ENCODE data around the gene IFITM2. TPM values are rescaled to one million over a fixed set of nuclear protein-coding genes. Genes with fewer than 3 reads are reported as not detected.

IFITM2 gene
- total RNA-seq, 1 donor from 2014 or later = 408 TPM

DNA sequence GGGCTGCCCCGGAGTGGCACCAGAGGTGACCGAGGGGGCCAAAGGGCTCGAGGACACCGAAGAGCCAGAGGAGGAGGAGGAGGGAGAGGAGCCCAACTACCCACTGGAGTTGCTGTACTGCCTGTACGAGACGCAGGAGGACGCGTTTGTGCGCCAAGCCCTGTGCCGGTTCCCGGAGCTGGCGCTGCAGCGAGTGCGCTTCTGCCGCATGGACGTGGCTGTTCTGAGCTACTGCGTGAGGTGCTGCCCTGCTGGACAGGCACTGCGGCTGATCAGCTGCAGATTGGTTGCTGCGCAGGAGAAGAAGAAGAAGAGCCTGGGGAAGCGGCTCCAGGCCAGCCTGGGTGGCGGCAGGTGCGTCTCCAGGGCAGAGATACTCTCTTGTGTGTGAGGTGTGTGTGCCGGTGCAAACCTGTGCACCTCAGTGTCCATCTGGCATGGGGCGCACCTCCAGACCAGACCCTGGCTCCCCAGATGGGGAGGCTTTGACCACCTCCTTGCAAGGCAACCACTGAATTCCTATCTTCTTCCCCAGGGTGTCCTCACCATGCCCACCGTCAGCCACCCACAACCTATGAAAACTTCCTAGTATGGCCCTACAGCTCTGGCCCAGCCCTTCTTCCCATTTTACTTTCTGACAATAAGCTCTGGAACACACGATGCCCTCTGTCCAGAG lies 26.0 kb upstream of the IFITM2 start:
- DNase-seq (ENCODE audit: low spot score) = peak; percentile 39

DNA sequence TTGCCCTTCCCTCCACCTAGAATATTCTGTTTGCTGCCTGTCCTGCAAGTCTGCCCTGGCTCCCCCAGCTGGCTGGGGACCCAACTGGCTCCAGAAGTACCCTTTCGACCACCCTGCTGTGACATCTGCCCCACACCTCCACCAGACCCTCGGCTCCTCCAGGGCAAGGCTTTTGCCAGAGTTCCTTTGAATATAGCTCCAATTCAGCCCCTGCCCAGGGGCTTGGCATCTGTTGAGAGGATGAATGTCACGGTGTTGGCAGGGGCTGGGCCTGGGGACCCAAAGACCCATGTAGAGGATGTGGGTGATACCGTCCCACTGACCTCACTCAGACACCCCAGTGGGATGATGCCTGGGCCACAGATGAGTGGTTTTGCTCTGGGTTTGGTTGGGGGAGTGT lies 25.4 kb upstream of the IFITM2 start:
- peak; percentile 44 for DNase-seq (ENCODE audit: low spot score)

DNA sequence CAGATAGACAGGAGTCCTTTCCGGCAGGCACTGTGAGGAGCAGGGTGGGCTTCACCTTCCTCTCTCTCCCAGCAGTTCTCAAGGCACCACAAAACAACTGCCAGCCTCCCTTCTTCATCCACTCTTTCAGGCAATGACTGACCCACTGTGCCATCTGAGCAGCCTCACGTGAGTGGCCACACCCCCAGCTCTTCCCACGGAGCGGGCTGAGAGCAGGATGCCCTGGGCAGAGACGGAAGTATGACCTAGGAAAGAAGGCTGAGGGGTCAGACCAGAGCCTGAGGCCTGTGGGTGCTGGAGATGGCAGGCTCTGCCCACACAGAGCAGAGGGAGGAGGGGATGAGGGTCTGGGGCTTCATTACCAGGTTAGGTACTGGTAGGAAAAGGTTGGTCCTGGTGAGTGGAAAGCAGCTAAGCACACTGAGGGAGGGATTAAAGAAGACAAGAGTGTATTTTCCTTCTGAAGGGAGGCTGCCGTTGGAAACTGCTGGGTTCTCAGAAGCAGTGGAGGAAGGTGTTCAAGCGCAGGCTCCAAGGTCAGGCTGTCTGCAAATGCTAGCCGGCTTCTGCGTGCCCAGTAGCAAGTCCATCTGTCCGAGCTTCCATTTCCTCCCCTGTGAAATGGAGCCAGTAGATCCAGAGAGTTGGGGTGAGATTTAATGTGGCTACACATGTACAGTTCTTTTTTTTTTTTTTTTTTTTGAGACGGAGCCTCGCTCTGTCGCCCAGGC lies 24.8 kb upstream of the IFITM2 start:
- DNase-seq (ENCODE audit: low spot score) = no peak

- DNase-seq (ENCODE audit: low spot score) = no peak
These were observed 24.1 kb upstream of the IFITM2 start for GRCh38 chr11:283405-284104.

DNA sequence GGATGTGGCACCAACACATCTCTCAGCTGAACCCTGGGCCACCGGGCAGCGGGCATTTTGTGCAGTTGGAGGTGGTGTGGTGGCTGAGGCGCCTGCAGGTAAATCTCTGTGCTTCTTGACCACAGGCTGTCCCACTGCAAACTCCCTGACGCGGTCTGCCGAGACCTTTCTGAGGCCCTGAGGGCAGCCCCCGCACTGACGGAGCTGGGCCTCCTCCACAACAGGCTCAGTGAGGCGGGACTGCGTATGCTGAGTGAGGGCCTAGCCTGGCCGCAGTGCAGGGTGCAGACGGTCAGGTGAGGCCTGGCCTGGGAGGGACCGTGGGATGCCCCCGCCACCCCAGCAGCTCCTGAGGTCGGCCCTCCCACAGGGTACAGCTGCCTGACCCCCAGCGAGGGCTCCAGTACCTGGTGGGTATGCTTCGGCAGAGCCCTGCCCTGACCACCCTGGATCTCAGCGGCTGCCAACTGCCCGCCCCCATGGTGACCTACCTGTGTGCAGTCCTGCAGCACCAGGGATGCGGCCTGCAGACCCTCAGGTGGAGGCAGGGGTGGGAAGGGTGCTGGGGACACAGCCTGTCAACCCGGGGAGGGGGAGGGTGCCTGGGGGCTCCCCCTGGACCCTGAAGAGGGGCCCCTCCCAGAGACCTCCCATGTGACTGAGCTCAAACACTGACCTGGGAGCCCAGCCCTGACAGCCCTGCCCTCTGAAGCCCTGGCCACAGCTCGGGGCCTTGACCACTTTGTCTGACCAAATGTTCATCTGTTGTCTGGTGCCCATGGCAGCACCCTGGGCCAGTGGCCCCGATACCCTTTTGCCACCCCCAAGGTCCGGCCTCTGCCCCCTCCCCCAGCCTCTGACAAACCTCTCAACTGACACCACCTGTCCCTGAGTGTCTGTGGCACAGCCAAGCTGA lies 23.3 kb upstream of the IFITM2 start:
- peak; percentile 41 for DNase-seq (ENCODE audit: low spot score)

GRCh38 chr11:285021-285893 lies 22.4 kb upstream of the IFITM2 start:
- peak; percentile 39 for DNase-seq (ENCODE audit: low spot score)

- DNase-seq (ENCODE audit: low spot score) = peak; percentile 41
These were observed 21.8 kb upstream of the IFITM2 start for GRCh38 chr11:285894-286220.

DNA sequence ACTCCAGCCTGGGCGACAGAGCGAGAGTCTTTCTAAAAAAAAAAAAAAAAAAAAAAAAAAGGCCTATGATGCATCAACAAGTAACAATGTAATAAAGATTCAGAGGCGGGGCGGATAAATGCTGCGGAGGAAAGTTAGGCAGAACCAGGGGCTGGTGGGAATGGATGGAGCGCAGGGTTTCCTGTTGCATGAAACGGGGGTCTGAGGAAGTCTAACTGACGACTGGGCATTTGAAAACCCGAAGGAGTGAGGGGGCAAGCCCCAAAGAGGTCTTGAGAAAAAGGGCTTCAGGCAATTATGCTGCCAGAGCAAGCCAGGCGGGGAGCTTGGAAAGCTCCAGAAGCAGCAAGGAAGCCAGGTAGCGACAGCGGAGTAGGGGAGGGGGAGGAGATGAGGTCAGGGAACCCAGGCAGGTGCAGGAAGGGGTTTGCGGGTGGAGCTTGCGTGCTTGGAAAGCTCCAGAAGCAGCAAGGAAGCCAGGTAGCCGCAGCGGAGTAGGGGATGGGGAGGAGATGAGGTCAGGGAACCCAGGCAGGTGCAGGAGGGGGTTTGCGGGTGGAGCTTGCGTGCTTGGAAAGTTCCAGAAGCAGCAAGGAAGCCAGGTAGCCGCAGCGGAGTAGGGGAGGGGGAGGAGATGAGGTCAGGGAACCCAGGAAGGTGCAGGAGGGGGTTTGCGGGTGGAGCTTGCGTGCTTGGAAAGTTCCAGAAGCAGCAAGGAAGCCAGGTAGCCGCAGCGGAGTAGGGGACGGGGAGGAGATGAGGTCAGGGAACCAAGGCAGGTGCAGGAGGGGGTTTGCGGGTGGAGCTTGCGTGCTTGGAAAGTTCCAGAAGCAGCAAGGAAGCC lies 20.4 kb upstream of the IFITM2 start:
- DNase-seq (ENCODE audit: low spot score) = peak; percentile 41

GRCh38 chr11:287821-288477 lies 19.7 kb upstream of the IFITM2 start:
- peak; percentile 50 for DNase-seq (ENCODE audit: low spot score)

DNA sequence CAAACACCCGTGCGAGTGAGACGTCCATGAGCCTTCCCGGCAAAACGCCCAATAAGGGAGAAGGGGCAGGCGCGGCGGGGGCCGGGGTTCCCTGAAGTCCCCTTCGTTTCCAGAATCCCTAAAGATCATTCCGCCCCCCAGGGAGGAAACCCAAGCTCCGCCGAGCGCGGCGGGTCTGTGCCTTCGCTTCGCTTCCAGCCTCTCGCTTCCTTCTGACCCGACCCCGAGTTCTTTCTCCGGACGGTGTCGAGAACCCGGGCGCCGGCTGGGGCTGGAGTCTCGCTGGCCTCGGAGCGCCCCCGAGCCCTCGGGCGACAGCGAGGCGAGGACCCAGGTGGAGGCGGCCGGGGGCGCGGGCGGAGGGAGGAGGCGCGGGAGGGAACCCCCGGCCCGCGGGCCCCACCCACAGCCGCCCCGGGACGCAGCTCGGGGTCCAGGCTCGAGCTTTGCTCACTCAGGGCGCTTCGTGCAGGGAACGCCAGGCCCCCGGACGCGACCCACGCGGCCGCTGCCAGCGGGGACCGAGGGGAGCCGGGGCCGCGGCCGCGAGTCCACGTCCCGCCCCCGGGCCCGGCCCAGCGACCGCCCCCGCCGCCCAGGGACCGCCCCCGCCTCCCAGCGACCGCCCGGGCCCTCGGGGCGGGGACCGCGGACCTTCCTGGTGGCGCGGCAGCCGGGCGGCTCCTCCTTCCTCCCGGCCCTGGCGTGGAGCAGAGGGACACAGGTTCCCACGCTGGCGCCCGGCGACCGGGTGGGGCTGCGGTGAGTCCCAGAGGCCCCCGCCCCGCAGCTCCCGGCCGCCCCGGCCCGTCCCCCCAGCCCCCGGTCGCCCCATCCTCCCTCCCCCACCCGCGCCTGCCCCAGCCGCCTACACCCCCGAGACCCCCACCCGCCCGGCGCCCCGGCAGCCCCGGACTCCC lies 18.9 kb upstream of the IFITM2 start, which contains the start of gene PGGHG:
PGGHG (plus strand) TSS at position 649 of the 920 bp plus-strand sequence. CDS start 691 bp downstream, outside the sequence.
- peak; percentile 75 for DNase-seq (ENCODE audit: low spot score)

- DNase-seq (ENCODE audit: low spot score) = peak; percentile 47
These were observed 18.3 kb upstream of the IFITM2 start for GRCh38 chr11:289398-289711.

DNA sequence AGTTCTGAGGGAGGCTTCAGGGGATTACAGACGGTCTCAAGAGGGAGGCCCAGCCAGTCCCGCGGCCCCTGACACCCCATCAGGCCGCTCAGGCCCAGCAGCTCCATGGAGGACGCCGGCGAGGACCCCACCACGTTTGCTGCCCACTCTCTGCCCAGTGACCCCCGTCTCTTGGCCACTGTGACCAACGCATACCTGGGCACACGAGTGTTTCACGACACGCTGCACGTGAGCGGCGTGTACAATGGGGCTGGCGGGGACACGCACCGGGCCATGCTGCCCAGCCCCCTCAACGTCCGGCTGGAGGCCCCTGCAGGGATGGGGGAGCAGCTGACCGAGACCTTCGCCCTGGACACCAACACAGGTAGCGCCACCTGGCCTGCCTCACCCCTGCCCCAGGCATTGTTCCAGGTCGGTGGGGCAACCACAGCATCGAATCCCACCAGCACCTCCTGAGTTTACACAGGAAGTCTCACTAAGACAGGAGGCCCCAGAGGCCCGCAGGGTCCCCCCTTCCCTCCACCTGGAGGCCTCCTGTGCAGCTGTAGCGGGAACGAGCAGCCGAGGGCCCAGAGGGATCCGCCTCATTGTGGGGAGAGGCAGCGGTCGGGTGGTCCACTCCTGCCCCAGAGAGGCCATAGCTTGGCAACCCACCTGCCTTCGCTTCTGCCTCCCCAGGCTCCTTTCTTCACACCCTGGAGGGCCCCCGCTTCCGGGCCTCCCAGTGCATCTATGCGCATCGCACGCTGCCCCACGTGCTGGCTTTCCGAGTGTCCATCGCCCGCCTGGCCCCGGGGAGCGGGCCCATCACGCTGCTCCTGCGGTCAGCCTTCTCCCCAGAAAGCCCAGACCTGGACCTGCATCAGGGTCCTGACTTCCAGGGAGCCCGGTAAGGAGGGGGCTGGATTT lies 17.6 kb upstream of the IFITM2 start:
- no peak for DNase-seq (ENCODE audit: low spot score)

DNA sequence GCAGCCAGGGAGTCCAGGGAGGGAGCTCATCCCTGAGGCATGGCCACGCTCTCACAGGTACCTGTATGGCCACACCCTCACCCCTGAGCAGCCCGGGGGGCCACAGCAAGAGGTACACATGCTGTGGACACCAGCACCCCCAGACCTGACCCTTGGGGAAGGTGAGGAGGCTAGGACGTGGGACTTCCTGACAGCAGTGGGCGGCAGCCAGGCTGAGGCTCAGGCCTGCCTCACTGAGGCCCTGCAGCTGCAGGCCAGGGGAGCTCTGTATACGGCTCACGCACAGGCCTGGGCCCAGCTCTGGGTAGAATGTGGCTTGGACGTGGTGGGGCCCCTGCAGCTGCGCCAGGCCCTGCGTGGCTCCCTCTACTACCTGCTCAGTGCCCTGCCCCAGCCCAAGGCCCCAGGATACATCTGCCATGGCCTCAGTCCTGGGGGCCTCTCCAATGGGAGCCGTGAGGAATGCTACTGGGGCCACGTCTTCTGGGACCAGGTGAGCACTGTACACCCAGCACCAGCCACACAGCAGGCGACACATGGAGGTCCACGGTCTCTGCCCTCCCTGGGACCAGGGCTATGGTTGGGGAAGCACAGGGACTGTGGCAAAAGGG lies 16.9 kb upstream of the IFITM2 start:
- no peak for DNase-seq (ENCODE audit: low spot score)

DNA sequence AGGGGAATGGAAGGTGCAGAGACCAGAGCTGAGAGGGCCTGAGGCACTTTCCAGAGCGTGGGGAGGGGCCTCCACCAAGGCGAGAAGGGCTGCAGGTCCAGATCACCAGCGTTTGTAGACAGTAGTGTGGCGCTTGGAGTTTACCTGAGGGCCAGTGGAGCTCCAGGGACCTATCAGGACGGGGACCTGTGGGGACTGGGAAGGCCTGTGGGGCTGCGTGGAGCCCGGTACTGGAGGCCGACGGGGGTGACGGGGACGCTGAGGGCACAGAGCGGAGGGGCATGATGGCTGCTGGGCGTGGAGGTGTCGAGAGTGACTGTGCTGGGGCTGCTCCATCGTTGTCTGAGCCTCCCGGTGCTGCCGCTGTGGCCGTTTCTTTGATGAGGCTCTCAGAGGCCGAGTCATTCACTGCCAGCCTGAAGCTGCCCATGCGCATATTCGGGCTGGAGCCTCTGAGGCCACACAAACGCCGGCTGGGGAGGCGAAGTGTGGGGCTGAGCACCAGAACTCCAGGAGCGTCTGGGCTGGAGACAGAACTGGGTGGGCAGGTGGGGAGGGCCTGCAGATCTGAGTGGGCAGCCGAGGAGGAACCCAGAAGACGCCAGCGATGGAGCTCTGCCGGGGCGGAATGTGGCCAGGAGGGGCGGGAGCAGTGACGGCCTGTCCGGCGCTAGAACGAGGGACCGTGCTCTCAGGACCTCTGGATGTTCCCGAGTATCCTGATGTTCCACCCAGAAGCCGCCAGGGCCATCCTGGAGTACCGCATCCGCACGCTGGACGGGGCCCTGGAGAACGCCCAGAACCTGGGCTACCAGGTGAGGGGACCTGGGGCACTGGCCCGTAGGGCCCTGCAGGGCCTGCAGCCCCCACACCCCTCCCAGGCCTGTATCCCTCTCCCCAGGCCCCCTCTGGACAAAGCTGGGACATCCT lies 16.1 kb upstream of the IFITM2 start:
- DNase-seq (ENCODE audit: low spot score) = no peak

DNA sequence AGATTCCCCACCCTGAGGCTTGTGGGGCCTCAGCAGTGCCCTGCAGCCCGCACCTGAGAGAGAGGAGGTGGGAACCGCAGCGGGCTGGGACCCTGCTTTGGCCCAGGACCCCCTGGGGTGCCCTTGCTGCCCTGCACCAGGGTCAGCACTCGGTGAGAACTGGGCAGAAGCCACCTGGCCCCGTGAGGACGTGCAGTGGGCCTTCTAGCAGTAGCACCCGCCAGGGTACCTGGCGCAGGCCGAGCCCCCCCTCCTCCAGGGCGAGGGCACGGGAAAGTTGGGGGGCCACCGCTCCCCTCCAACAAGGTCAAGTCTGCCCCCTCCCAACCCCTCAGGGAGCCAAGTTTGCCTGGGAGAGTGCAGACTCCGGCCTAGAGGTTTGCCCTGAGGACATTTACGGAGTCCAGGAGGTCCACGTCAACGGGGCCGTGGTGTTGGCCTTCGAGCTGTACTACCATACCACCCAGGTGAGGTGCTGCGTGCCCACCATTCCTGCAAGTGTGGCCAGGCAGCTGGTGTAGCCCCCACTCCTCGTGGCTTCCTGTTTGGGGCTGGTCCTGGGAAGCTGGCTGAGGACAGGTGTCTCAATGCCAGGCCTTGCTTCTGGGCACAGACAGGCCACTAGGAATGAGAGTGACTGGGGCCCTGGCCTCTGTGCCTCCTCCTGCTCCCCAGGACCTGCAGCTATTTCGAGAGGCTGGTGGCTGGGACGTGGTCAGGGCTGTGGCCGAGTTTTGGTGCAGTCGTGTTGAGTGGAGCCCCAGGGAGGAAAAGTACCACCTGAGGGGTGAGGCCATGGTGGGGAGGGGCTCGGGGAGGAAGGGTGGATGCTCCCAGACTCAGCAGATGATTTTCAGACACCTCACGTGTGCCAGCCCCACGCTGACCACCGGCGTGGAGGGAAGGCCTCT lies 15.2 kb upstream of the IFITM2 start:
- DNase-seq (ENCODE audit: low spot score) = no peak

Measured in ureter (tissue), 1 donor.